ENCODE results near the gene PRCC.

Gene PRCC

GRCh38 chr1:156801409-156802121 lies 34.2 kb downstream of the PRCC start:
- no peak for DNase-seq

DNA sequence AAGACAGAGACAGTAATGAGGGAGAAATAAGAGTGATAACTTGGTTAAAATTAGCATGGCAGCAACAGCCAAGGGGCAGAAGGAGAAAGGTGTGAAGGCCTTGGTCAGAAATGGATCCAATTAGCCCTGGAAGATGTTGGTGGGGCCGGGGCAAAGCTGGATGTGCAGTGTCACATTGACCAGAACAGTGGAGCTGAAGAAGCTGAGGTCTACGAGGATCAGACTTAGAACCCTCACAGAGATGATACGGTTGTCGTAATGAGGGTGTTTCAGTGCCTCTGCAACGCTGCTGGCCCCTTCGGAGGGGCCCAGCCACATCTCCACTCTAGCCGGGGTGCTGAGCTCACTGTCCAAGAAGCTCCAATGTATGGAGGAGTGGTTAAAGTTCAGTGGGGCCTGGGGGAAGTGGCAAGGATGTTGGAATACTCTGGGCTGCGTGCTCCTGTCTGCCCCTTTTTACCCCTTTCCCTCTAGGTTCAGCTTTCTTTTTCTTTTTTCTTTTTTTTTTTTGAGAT lies 35.1 kb downstream of the PRCC start:
- no peak for DNase-seq

DNA sequence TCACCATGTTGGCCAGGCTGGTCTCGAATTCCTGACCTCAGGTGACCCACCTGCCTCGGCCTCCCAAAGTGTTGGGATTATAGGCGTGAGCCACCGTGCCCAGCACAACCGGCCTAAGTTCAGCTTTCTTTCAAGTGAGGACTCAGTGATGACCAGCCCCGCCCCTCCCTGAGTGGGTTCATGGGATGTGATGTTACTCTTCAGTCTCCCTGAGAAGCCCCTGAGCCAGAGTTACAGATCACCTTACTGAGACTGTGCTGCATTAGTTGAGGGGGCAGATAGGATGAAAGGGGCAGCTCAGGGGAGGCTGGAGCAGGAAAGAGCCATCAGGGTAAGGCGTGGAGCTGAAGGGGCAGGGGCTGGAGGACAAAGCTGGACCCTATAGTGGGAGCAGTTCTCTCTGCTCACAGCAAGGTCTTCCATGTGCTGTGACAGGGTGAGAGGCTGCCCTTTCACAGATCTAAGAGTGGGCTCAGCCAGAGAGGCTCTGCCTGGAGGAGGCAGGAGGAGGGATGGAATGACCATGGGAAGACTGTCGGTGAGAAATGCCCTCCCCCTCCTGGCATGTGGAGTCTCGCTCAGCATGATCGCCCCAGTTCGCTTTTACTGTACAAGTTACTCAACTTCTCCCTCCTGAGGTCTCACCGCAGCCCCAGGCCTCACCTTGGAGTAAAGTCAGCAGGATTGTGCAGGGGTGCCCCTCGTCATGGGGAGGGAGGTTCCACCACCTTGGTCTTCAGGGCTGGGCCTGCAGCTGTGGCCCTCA lies 35.9 kb downstream of the PRCC start:
- DNase-seq, result no peak

GRCh38 chr1:156804026-156804425 lies 36.7 kb downstream of the PRCC start:
- DNase-seq, result no peak

DNA sequence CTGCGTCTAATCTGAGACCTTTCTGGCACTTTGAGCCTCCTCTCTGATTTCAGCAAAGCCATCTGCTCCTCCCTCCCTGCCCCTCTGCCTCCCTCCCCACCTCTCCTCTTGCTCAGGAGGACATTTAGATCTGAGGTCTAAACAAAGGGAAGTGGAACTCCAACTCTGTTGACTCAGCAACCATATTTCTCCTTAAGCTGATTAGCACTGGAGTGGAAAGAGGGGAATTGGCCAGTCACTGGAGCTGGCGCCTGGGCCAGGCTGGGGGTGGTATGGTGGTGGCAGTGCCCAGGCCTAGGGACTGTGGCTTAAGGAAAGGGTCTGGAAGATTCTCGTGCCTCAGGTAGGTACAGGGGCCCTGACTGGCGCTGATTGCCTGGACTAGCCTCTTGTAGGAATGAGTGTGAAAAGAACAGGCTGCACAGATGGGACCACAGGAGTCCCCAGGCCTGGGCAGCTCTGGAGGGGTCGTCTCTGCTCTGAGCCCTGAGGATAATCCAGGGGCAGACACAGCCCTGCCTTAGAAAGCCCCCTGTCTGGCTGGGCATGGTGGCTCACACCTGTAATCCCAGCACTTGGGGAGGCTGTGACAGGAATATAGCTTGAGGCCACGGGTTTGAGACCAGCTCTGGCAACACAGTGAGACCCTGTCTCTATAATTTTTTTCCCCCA lies 37.4 kb downstream of the PRCC start:
- no peak for DNase-seq

DNA sequence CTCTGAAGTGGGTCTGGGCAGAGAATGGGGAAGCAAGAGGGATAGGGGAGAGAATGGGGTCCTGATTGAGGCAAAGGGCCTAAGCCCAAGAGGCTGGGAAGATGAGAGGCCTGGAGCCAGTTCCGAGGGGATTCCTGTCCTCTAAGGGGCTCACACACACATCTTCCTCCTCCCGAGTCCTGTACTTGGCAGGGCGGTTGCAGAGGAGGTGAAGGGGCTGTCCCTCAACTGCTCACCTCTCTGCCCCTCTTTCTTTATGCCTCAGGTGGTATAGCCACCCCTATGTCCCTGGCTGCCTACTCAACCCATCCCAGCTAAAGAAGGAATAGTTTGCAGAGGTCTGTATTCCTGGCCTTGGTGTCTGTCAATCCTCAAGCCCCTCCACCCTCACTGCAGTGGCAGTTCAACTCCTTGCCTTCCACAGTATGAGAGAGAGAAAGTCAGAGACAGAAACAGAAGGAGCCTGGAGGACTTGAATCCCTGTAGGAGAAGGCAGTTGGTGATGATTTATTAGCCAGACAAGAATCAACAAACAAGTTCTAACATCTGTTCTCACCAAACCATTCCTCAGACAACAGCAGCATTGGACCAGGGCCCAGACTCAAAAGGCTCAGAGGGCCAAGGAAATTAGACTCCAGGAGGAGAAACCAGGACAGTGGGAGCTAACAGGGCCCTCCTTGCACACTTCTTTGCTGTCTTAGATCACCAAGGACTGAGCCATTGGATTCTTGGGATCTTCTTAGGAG lies 38.6 kb downstream of the PRCC start:
- no peak for DNase-seq

- no peak for DNase-seq
Measured at GRCh38 chr1:156806512-156807440, 39.4 kb downstream of the PRCC start.

- DNase-seq, result no peak
Measured at GRCh38 chr1:156807627-156808026, 40.3 kb downstream of the PRCC start.

GRCh38 chr1:156808186-156809030 lies 41.1 kb downstream of the PRCC start:
- no peak for DNase-seq

GRCh38 chr1:156809281-156809680 lies 41.9 kb downstream of the PRCC start:
- DNase-seq, result no peak

DNA sequence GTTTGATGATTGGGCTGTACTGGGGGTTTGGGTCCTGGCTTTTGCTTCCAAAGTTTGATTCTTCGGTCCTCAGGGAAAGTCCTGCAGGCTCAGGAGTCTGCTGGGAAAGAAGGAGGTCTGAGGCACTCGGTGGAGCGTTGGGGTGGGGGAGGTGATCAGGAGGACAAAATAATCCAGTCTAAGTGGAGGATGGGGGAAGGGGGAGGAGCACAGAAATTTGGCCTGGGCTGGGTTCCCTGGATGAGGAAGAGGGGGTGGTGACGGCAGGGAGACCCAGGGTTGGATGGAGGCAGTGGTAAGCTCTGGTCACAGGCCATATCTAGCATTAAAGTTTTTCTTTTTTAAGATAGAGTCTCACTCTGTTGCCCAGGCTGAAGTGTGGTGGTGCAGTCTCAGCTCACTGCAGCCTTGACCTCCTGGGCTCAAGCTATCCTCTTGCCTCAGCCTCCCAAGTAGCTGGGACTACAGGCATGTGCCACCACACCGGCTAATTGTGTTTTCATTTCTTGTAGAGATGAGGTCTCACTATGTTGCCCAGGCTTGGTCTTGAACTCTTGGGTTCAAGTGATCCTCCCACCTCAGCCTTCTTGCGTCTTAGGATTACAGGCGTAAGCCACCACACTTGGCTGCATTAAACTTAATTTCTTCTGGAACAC lies 42.5 kb downstream of the PRCC start:
- DNase-seq, result no peak

DNA sequence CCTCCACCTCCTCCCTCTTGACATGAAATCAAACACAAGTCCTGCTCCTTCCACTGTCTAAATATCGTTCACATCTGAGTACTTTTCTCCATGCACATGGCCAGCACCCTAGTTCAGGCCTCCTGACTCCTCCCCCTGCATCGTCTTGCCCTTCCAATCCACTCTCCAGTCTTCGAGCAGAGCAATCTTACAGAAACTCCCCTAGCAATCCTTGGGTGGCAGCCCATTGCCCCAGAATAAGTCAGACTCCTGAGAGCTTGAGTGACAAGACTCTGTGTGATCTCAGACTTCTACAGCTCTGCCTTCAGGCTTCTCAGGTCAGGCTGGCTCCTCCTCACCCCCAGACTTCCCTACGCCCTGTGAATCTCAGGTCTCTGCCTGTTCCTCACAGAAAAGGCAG lies 43.8 kb downstream of the PRCC start:
- no peak for DNase-seq

GRCh38 chr1:156812293-156812990 lies 45.1 kb downstream of the PRCC start:
- no peak for DNase-seq

DNA sequence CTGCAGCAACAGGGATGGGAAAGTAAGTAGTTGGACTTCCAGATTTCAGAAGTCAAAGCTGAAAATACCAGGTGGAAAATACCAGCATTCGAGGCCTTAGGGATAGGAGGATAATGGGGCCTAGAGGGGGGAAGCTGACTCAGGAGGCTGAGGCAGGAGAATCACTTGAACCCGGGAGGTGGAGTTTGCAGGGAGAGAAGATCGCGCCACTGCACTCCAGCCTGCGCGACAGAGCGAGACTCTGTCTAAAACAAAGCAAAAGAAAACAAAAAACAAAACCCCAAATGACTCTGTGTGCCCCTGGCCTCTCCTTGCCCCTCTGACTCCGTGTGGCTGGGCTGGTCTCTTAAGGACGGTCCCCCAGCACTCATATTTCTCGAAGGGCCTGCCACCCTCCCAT lies 46.0 kb downstream of the PRCC start:
- no peak for DNase-seq

DNA sequence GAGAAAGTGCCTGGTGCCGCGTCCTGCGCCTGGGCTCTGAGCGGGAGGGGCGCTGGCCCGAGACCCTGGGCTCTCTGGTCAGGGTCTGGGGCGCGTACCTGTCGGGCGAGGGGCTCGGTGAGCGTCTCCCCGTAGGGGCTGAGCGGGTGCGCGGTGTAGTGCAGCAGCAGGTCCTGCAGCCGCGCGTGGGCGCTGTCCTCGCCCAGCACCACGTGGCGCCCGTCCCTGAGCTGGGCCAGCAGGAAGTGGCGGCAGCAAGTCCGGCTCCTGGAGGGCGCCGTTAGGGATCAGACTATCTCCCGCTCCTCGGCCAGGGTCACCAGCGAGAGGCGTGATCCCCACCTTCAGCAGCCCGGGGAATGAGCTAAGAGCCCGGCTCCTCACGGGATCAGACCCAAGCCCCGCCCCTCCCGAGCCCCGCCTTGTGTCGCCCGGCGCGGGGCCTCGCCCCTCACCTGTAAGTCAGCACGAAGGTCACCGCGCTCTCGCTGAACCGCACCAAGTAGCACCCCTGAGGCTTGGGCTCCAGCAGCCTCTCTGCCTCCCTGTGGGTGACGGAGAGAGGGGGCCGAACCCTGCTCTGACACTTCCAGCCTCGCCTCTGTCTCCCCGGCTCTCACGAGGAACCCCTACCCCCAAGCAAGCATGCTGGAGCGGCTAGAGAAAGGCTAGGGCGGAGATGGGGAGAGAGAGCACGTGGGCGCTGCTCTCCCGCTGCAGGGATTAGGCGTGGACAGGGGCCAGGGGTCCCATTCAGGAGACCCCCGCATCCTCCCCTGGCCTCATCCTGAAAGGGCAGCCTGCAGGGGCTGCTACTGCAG lies 46.6 kb downstream of the PRCC start:
- DNase-seq, result peak; percentile 83

- DNase-seq, result no peak
Measured at GRCh38 chr1:156814571-156815260, 47.4 kb downstream of the PRCC start.

- no peak for DNase-seq
Measured at GRCh38 chr1:156815307-156815826, 48.0 kb downstream of the PRCC start.

DNA sequence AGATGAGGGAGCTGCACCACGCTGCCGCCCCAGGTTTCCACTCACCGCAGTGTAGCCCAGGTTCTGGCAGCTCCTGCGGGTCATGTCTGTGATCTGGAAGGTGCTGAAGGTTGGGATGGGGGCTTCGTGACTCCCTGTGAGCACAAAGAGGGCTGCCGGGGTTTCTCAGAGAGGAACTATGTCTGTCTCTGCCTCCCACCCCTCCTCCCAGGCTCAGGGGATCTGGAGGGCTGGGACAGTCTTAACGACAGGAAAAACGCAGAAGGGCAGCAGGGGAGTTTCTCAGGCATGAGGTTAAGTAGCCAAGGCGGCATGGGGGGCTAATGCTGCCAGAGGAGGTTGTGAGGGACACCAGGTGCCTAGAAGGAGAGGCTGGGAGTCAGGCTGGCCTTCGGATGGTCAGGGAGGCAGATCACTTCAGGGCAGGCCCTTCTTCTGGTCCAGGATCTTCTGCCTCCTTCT lies 48.7 kb downstream of the PRCC start:
- no peak for DNase-seq
